WTC11 (cell line): ENCODE data around the gene GUCA2B. TPM values are rescaled to one million over a fixed set of nuclear protein-coding genes. Genes with fewer than 3 reads are reported as not detected.

Experiments used
- ATAC-seq: fragments of 200-7000 bp; cut with Tn5 transposase; 2 replicates; pipeline ENCODE4 v1.10.0; 2021; ENCODE audit warnings: mild to moderate bottlenecking, moderate library complexity
- CTCF ChIA-PET: fragments of 300-600 bp; sonication (Branson Sonifier 250); formaldehyde crosslinking; loops from one replicate; lab custom pipeline; 2021; ENCODE audit warnings: antibody characterized with exemption; lab: Charles Lee
- POLR2A ChIA-PET: fragments of 350-600 bp; sonication (Branson Sonifier 250); formaldehyde crosslinking; loops from one replicate; lab custom pipeline; 2021; ENCODE audit warnings: antibody characterized with exemption; lab: Charles Lee
- DNase-seq: peaks from one replicate; pipeline ENCODE4 v3.0.0; 2021; ENCODE audit warnings: low spot score
- H3K27ac Mint-ChIP-seq: 2 replicates; pipeline ENCODE4 v1.8.0; 2021; ENCODE audit warnings: mixed read lengths
- H3K27me3 Mint-ChIP-seq: 2 replicates; pipeline ENCODE4 v1.8.0; 2021; ENCODE audit warnings: low read depth, mild to moderate bottlenecking, moderate library complexity, mixed read lengths
- H3K36me3 Mint-ChIP-seq: 2 replicates; pipeline ENCODE4 v1.8.0; 2021; ENCODE audit warnings: mixed read lengths
- H3K4me1 Mint-ChIP-seq: 2 replicates; pipeline ENCODE4 v1.8.0; 2022; ENCODE audit warnings: mixed read lengths
- H3K4me3 Mint-ChIP-seq: 2 replicates; pipeline ENCODE4 v1.8.0; 2021; ENCODE audit warnings: mild to moderate bottlenecking, moderate library complexity, mixed read lengths
- H3K9me3 Mint-ChIP-seq: 2 replicates; pipeline ENCODE4 v1.8.0; 2021; ENCODE audit warnings: mixed read lengths
- ATF2 ChIP-seq: sonication (generic); formaldehyde crosslinking; IDR thresholded peaks from 2 replicates; pipeline ENCODE4 v1.8.1; 2022; ENCODE audit warnings: low read depth, missing genetic modification reagents, borderline replicate concordance
- ATF3 ChIP-seq: sonication (generic); formaldehyde crosslinking; conservative IDR thresholded peaks from 2 replicates; pipeline ENCODE4 v1.8.1; 2022; ENCODE audit warnings: mild to moderate bottlenecking, missing genetic modification reagents
- CREB1 ChIP-seq: sonication (generic); formaldehyde crosslinking; IDR thresholded peaks from 2 replicates; pipeline ENCODE4 v1.8.0; 2023; ENCODE audit warnings: mild to moderate bottlenecking, missing genetic modification reagents
- EMX1 ChIP-seq: fragments of 250-450 bp; sonication (Bioruptor Pico); IDR thresholded peaks from 2 replicates; pipeline ENCODE4 v1.8.0; 2021; ENCODE audit warnings: mild to moderate bottlenecking
- ERG ChIP-seq: fragments of 250-450 bp; sonication (Bioruptor Pico); IDR thresholded peaks from 2 replicates; pipeline ENCODE4 v1.8.0; 2021; ENCODE audit warnings: mild to moderate bottlenecking
- ETV6 ChIP-seq: sonication (generic); formaldehyde crosslinking; IDR thresholded peaks from 2 replicates; pipeline ENCODE4 v1.8.1; 2022; ENCODE audit warnings: mild to moderate bottlenecking, missing genetic modification reagents
- FOXJ3 ChIP-seq: sonication (generic); formaldehyde crosslinking; IDR thresholded peaks from 2 replicates; pipeline ENCODE4 v1.9.0; 2021; ENCODE audit warnings: missing genetic modification reagents, mild to moderate bottlenecking, borderline replicate concordance
- GABPB1 ChIP-seq: sonication (generic); formaldehyde crosslinking; IDR thresholded peaks from 2 replicates; pipeline ENCODE4 v1.8.1; 2023; ENCODE audit warnings: mild to moderate bottlenecking, missing genetic modification reagents
- KAT7 ChIP-seq: sonication (generic); formaldehyde crosslinking; IDR thresholded peaks from 2 replicates; pipeline ENCODE4 v1.8.1; 2023; ENCODE audit warnings: missing genetic modification reagents, mild to moderate bottlenecking, borderline replicate concordance
- NFATC4 ChIP-seq: fragments of 250-450 bp; sonication (Bioruptor Pico); IDR thresholded peaks from 2 replicates; pipeline ENCODE4 v1.9.0; 2021; ENCODE audit warnings: mild to moderate bottlenecking
- NFYB ChIP-seq: sonication (generic); formaldehyde crosslinking; conservative IDR thresholded peaks from 2 replicates; pipeline ENCODE4 v1.8.0; 2022; ENCODE audit warnings: low read depth, missing genetic modification reagents
- NR2C2 ChIP-seq: sonication (generic); formaldehyde crosslinking; IDR thresholded peaks from 2 replicates; pipeline ENCODE4 v1.8.0; 2022; ENCODE audit warnings: mild to moderate bottlenecking, missing genetic modification reagents
- RELA ChIP-seq: sonication (generic); formaldehyde crosslinking; IDR thresholded peaks from 2 replicates; pipeline ENCODE4 v1.8.1; 2022; ENCODE audit warnings: missing genetic modification reagents, mild to moderate bottlenecking, borderline replicate concordance
- SMAD3 ChIP-seq: sonication (generic); formaldehyde crosslinking; IDR thresholded peaks from 2 replicates; pipeline ENCODE4 v1.8.0; 2022; ENCODE audit warnings: missing genetic modification reagents, mild to moderate bottlenecking, borderline replicate concordance
- USF1 ChIP-seq: sonication (generic); formaldehyde crosslinking; IDR thresholded peaks from 2 replicates; pipeline ENCODE4 v1.8.0; 2022; ENCODE audit warnings: mild to moderate bottlenecking, missing genetic modification reagents
- ZBTB43 ChIP-seq: sonication (generic); formaldehyde crosslinking; IDR thresholded peaks from 2 replicates; pipeline ENCODE4 v1.8.1; 2023; ENCODE audit warnings: mild to moderate bottlenecking, missing genetic modification reagents
- ZMAT4 ChIP-seq: fragments of 250-450 bp; sonication (Bioruptor Pico); IDR thresholded peaks from 2 replicates; pipeline ENCODE4 v1.9.0; 2021; ENCODE audit warnings: mild to moderate bottlenecking
- ZNF219 ChIP-seq: sonication (generic); formaldehyde crosslinking; IDR thresholded peaks from 2 replicates; pipeline ENCODE4 v1.8.0; 2023; ENCODE audit warnings: missing genetic modification reagents, mild to moderate bottlenecking, borderline replicate concordance
- ZNF232 ChIP-seq: sonication (generic); formaldehyde crosslinking; IDR thresholded peaks from 2 replicates; pipeline ENCODE4 v1.8.0; 2022; ENCODE audit warnings: mild to moderate bottlenecking, missing genetic modification reagents
- ZNF416 ChIP-seq: fragments of 250-450 bp; sonication (Bioruptor Pico); IDR thresholded peaks from 2 replicates; pipeline ENCODE4 v1.9.0; 2021; ENCODE audit warnings: mild to moderate bottlenecking, inconsistent platforms
- ZNF671 ChIP-seq: fragments of 250-450 bp; sonication (Bioruptor Pico); IDR thresholded peaks from 2 replicates; pipeline ENCODE4 v1.8.0; 2021; ENCODE audit warnings: mild to moderate bottlenecking
- ZSCAN18 ChIP-seq: fragments of 250-450 bp; sonication (Bioruptor Pico); IDR thresholded peaks from 2 replicates; pipeline ENCODE4 v2.1.2; 2022; ENCODE audit warnings: mild to moderate bottlenecking, moderate library complexity
- total RNA-seq: library from RNA; stranded (reverse); gene quantifications from 3 replicates; pipeline ENCODE4 v1.2.3, GENCODE V29; 2021

Gene GUCA2B
- total RNA-seq, 1 experiment from 2014 or later = not detected

GRCh38 chr1:42135426-42135825 is 17.8 kb upstream of the GUCA2B start (continued):
- no peak for TF ChIP-seq USF1
- no peak for TF ChIP-seq KAT7 (CRISPR knock-in tag)

GRCh38 chr1:42136466-42136865 is 16.7 kb upstream of the GUCA2B start:
- H3K9me3 Mint-ChIP-seq = peaks cover 9% of the 10 kb centered on the region
- POLR2A ChIA-PET = no interaction called here
- TF ChIP-seq ETV6 (CRISPR knock-in tag) (no peak), NFYB (no peak), ZNF671 (CRISPR knock-in tag) (no peak), EMX1 (CRISPR knock-in tag) (no peak), CREB1 (no peak), ERG (CRISPR knock-in tag) (no peak), RELA (no peak), SMAD3 (CRISPR knock-in tag) (no peak), ZNF219 (CRISPR knock-in tag) (no peak), NFATC4 (CRISPR knock-in tag) (no peak), ATF3 (CRISPR knock-in tag) (no peak), ZNF232 (CRISPR knock-in tag) (no peak), NR2C2 (no peak), FOXJ3 (CRISPR knock-in tag) (no peak), ZSCAN18 (no peak), ZMAT4 (CRISPR knock-in tag) (no peak), GABPB1 (CRISPR knock-in tag) (no peak), ZNF416 (CRISPR knock-in tag) (no peak), ATF2 (CRISPR knock-in tag) (no peak), ZBTB43 (no peak)
- no peak overlapping the region for H3K4me3 Mint-ChIP-seq
- peaks cover 6% of the 10 kb centered on the region; the same call in 1 of the 2 replicates for H3K4me1 Mint-ChIP-seq
- H3K27me3 Mint-ChIP-seq = no peaks in the 10 kb centered on the region
- DNase-seq (no peak), ATAC-seq (no peak)
- no peak overlapping the region for H3K27ac Mint-ChIP-seq
- CTCF ChIA-PET = no interaction called here
- H3K36me3 Mint-ChIP-seq = no peaks in the 10 kb centered on the region
